GM23338 (cell line): ENCODE measurements around the gene PRAMEF9. TPM values are rescaled to one million over a fixed set of nuclear protein-coding genes. Genes with fewer than 3 reads are reported as not detected.
"Not testable (repeated sequence)": the region's sequence is repeated elsewhere in the genome, so short reads cannot be mapped to it uniquely, and the experiment has no call there.

Experiments used
- ATAC-seq: fragments of 200-7000 bp; cut with Tn5 transposase; 3 replicates; pipeline ENCODE4 v1.9.1; 2020
- DNase-seq: peaks from one replicate; pipeline ENCODE4 v3.0.0-alpha.2; 2015; ENCODE audit warnings: low spot score
- H2AFZ ChIP-seq: fragments of 200-600 bp; sonication (generic); 2 replicates; pipeline ENCODE4 v1.8.0; 2016; ENCODE audit warnings: antibody characterized with exemption, mild to moderate bottlenecking, moderate library complexity
- H3F3A ChIP-seq: fragments of 200-600 bp; sonication (generic); replicated peaks from 2 replicates; pipeline ENCODE4 v1.8.0; 2017; ENCODE audit warnings: antibody characterized with exemption, mixed run types, low read depth
- H3K27ac ChIP-seq: fragments of 200-600 bp; sonication (generic); 2 replicates; pipeline ENCODE4 v1.6.1; 2016; ENCODE audit warnings: low read depth
- H3K27me3 ChIP-seq: fragments of 200-600 bp; sonication (generic); 2 replicates; pipeline ENCODE4 v1.8.0; 2016; ENCODE audit warnings: mild to moderate bottlenecking, mixed run types, moderate library complexity; ENCODE audit not compliant: insufficient read depth
- H3K36me3 ChIP-seq: fragments of 200-600 bp; sonication (generic); 2 replicates; pipeline ENCODE4 v1.8.0; 2016; ENCODE audit warnings: mild to moderate bottlenecking; ENCODE audit not compliant: insufficient read depth
- H3K4me1 ChIP-seq: fragments of 200-600 bp; sonication (generic); 2 replicates; pipeline ENCODE4 v1.8.0; 2016; ENCODE audit warnings: mild to moderate bottlenecking, moderate library complexity; ENCODE audit not compliant: insufficient read depth
- H3K4me2 ChIP-seq: fragments of 200-600 bp; sonication (generic); 2 replicates; pipeline ENCODE4 v1.7.1; 2017; ENCODE audit warnings: mixed run types
- H3K4me3 ChIP-seq: fragments of 200-600 bp; sonication (generic); 2 replicates; pipeline ENCODE4 v1.6.1; 2016; ENCODE audit warnings: mixed run types
- H3K79me2 ChIP-seq: fragments of 200-600 bp; sonication (generic); replicated peaks from 2 replicates; pipeline ENCODE4 v1.8.0; 2017; ENCODE audit warnings: mild to moderate bottlenecking; ENCODE audit not compliant: insufficient read depth
- H3K9me2 ChIP-seq: fragments of 200-600 bp; sonication (generic); 2 replicates; pipeline ENCODE4 v1.8.0; 2017; ENCODE audit not compliant: insufficient read depth
- H4K20me1 ChIP-seq: fragments of 200-600 bp; sonication (generic); replicated peaks from 2 replicates; pipeline ENCODE4 v1.8.0; 2017; ENCODE audit warnings: mild to moderate bottlenecking; ENCODE audit not compliant: insufficient read depth
- H3K27ac Mint-ChIP-seq: 2 replicates; pipeline ENCODE4 v1.8.0; 2020; ENCODE audit warnings: inconsistent platforms, mild to moderate bottlenecking, moderate library complexity, mixed read lengths
- H3K27me3 Mint-ChIP-seq: 3 replicates; pipeline ENCODE4 v1.8.0; 2022; ENCODE audit warnings: low read depth, mild to moderate bottlenecking, moderate library complexity, mixed read lengths, inconsistent platforms; ENCODE audit not compliant: insufficient read depth, poor library complexity
- H3K36me3 Mint-ChIP-seq: 3 replicates; pipeline ENCODE4 v1.8.0; 2021; ENCODE audit warnings: low read depth, mild to moderate bottlenecking, inconsistent platforms, moderate library complexity, mixed read lengths
- H3K4me1 Mint-ChIP-seq: 3 replicates; pipeline ENCODE4 v1.8.0; 2020; ENCODE audit warnings: mild to moderate bottlenecking, inconsistent platforms, mixed read lengths
- H3K4me3 Mint-ChIP-seq: 3 replicates; pipeline ENCODE4 v1.8.0; 2021; ENCODE audit warnings: moderate library complexity, mild to moderate bottlenecking, inconsistent platforms, mixed read lengths
- H3K9me3 Mint-ChIP-seq: 3 replicates; pipeline ENCODE4 v1.8.0; 2020; ENCODE audit warnings: moderate library complexity, mild to moderate bottlenecking, inconsistent platforms, mixed read lengths
- EZH2 ChIP-seq: fragments of 200-600 bp; sonication (generic); IDR thresholded peaks from one replicate; pipeline ENCODE4 v1.8.0; 2017; ENCODE audit warnings: antibody characterized with exemption, mild to moderate bottlenecking, low read depth; ENCODE audit not compliant: unreplicated experiment
- NANOG ChIP-seq: IDR thresholded peaks from 2 replicates; pipeline ENCODE4 v1.6.1; 2016; ENCODE audit warnings: antibody characterized with exemption, borderline replicate concordance
- POLR2AphosphoS5 ChIP-seq: IDR thresholded peaks from 2 replicates; pipeline ENCODE4 v1.6.1; 2016; ENCODE audit warnings: antibody characterized with exemption, low read depth
- polyA plus RNA-seq: library from polyadenylated mRNA; unstranded; fragments of >200 nt; fragmentation: Nextera tagmentation; extraction: Ambion mirVana; gene quantifications from 2 replicates; pipeline ENCODE4 v1.2.1, GENCODE V29; 2016
- total RNA-seq: library from RNA; depleted of rRNA; stranded (reverse); fragments of >200 nt; shearing (Covaris generic); gene quantifications from 2 replicates; pipeline ENCODE4 v1.2.3, GENCODE V29; 2014
- TF ChIP-seq, protein P1 (sequence below): IDR thresholded peaks from one replicate; pipeline ENCODE4 v1.6.1; 2018; ENCODE audit warnings: antibody characterized with exemption; ENCODE audit not compliant: unreplicated experiment

The PRAMEF9 gene
- total and polyA plus RNA-seq, 2 experiments from 2014 or later: not detected

DNA sequence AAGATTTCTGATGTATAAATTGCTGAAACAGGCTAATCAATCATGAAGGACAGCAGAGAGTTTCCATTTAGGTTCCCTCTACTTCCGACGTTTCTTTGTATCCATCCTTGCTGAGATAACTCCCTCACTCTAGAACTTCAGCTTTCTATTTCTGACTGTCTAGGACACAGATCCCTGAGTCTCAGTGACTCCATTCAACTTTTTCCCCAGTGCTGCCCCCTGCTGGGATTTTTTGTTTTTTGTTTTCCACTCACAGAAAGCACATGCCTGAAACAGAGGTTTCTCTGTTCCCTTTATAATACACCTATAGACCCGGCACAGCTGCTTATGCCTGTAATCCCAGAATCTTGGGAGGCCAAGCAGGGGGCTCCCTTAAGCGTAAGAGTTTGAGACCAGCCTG, 51.1 kb downstream of the PRAMEF9 start:
- H3K4me3 Mint-ChIP-seq, ATAC-seq: not testable (repeated sequence)

GRCh38 chr1:13224480-13225060, 52.9 kb downstream of the PRAMEF9 start:
- Histone ChIP-seq H3K9me2 (no peaks in the 10 kb centered on the region), H3K79me2 (no peaks in the 10 kb centered on the region), H3K4me1 (no peaks in the 10 kb centered on the region), H2AFZ (no peak overlapping the region), H3K27ac (no peak overlapping the region), H4K20me1 (no peaks in the 10 kb centered on the region), H3K27me3 (no peaks in the 10 kb centered on the region), H3K4me2 (no peak overlapping the region), H3F3A (no peaks in the 10 kb centered on the region), H3K36me3 (0 out of 2 replicates have a peak, but pooled peaks cover 3% of the 10 kb centered on the region), H3K4me3 (no peak overlapping the region)
- TF ChIP-seq NANOG: no peak
- no peak for TF ChIP-seq POLR2AphosphoS5
- TF ChIP-seq, protein P1, sequence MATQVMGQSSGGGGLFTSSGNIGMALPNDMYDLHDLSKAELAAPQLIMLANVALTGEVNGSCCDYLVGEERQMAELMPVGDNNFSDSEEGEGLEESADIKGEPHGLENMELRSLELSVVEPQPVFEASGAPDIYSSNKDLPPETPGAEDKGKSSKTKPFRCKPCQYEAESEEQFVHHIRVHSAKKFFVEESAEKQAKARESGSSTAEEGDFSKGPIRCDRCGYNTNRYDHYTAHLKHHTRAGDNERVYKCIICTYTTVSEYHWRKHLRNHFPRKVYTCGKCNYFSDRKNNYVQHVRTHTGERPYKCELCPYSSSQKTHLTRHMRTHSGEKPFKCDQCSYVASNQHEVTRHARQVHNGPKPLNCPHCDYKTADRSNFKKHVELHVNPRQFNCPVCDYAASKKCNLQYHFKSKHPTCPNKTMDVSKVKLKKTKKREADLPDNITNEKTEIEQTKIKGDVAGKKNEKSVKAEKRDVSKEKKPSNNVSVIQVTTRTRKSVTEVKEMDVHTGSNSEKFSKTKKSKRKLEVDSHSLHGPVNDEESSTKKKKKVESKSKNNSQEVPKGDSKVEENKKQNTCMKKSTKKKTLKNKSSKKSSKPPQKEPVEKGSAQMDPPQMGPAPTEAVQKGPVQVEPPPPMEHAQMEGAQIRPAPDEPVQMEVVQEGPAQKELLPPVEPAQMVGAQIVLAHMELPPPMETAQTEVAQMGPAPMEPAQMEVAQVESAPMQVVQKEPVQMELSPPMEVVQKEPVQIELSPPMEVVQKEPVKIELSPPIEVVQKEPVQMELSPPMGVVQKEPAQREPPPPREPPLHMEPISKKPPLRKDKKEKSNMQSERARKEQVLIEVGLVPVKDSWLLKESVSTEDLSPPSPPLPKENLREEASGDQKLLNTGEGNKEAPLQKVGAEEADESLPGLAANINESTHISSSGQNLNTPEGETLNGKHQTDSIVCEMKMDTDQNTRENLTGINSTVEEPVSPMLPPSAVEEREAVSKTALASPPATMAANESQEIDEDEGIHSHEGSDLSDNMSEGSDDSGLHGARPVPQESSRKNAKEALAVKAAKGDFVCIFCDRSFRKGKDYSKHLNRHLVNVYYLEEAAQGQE: no peak
- no peak for TF ChIP-seq EZH2
- no peak for ATAC-seq
- peaks cover 49% of the 10 kb centered on the region for H3K9me3 Mint-ChIP-seq
- no peak for DNase-seq
- no peak overlapping the region for H3K4me3 Mint-ChIP-seq
- peaks cover 31% of the 10 kb centered on the region for H3K36me3 Mint-ChIP-seq
- peaks cover 6% of the 10 kb centered on the region for H3K27me3 Mint-ChIP-seq
- no peaks in the 10 kb centered on the region for H3K4me1 Mint-ChIP-seq
- H3K27ac Mint-ChIP-seq: no peak overlapping the region

More for the DNA sequence above, 51.1 kb downstream of the PRAMEF9 start:
- not testable (repeated sequence) for H3K27ac Mint-ChIP-seq, H3F3A ChIP-seq, H3K79me2 ChIP-seq, H3K27ac ChIP-seq, H3K27me3 Mint-ChIP-seq, H3K9me2 ChIP-seq, H4K20me1 ChIP-seq, DNase-seq, H3K4me1 Mint-ChIP-seq, H3K27me3 ChIP-seq, H2AFZ ChIP-seq, H3K36me3 ChIP-seq, H3K4me3 ChIP-seq, H3K4me1 ChIP-seq, H3K4me2 ChIP-seq
- Mint-ChIP-seq H3K9me3 (peaks cover 31% of the 10 kb centered on the region), H3K36me3 (peaks cover 20% of the 10 kb centered on the region)

- peaks cover 61% of the 10 kb centered on the region for H3K9me3 Mint-ChIP-seq
- H3K4me1 Mint-ChIP-seq, ATAC-seq, H3K27ac Mint-ChIP-seq, H3K4me1 ChIP-seq, H3K9me2 ChIP-seq, H3K4me2 ChIP-seq, H3K4me3 ChIP-seq, H3K79me2 ChIP-seq, H3F3A ChIP-seq, H3K36me3 ChIP-seq, H2AFZ ChIP-seq, H3K27me3 ChIP-seq, H3K27me3 Mint-ChIP-seq, DNase-seq, H4K20me1 ChIP-seq, H3K27ac ChIP-seq, H3K4me3 Mint-ChIP-seq: not testable (repeated sequence)
- H3K36me3 Mint-ChIP-seq: peaks cover 39% of the 10 kb centered on the region
These were observed 54.1 kb downstream of the PRAMEF9 start, which contains the start of gene PRAMEF18 for GRCh38 chr1:13225675-13226204. Gene PRAMEF18, minus strand, starts transcription at chr1:13226154. Its CDS starts 48 bp downstream, at chr1:13226106.

DNA sequence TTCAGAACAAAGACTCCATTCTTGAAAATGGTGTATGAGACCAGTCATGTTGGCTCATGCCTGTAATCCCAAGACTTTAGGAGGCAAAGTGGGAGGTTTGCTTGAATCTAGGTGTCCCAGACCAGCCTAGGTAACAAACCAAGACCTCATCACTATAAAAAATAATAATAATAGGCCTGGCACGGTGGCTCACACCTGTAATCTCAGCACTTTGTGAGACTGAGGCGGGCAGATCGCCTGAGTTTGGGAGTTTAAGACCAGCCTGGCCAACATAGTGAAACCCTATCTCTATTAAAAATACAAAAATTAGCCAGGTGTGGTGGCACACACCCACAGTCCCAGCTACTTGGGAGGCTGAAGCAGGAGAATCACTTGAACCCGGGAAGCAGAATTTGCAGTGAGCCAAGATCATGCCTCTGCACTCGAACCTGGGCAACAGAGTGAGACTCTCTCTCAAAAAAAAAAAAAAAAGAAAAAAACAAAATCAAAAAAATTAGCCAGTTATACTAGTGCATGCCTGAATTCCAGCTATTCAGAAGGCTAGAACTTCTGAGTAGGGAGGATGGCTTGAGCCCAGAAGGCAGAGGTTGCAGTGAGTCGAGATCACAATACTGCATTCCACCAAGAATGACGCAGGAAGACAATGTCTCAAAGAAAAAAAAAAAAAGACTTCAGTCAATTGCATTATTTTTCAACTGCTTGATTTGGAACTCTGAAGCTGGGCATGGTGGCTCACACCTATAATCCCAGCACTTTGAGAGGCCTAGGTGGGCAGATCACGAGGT, 55.8 kb downstream of the PRAMEF9 start:
- H3K4me1 ChIP-seq, ATAC-seq, H3K79me2 ChIP-seq, DNase-seq, H3K9me2 ChIP-seq, H2AFZ ChIP-seq, H4K20me1 ChIP-seq, H3K27me3 Mint-ChIP-seq, H3K4me3 Mint-ChIP-seq, H3K4me3 ChIP-seq, H3K27ac Mint-ChIP-seq, H3F3A ChIP-seq, H3K36me3 ChIP-seq, H3K27me3 ChIP-seq, H3K4me1 Mint-ChIP-seq, H3K4me2 ChIP-seq, H3K27ac ChIP-seq: not testable (repeated sequence)
- Mint-ChIP-seq H3K9me3 (peaks cover 78% of the 10 kb centered on the region), H3K36me3 (peaks cover 49% of the 10 kb centered on the region)
